Glutamatergic neuron (in vitro differentiated cells): ENCODE results near the gene KCNJ14. TPM values are rescaled to one million over a fixed set of nuclear protein-coding genes. Genes with fewer than 3 reads are reported as not detected.
A peak's percentile ranks its signal among the peaks of the same experiment; 100 is the strongest.

Source experiments
- DNase-seq: peaks from one replicate; pipeline ENCODE4 v3.0.0; 2022
- H3K27ac Mint-ChIP-seq: one replicate; pipeline ENCODE4 v1.8.0; 2020; ENCODE audit warnings: mild to moderate bottlenecking, mixed read lengths, inconsistent platforms; ENCODE audit not compliant: unreplicated experiment
- H3K27me3 Mint-ChIP-seq: one replicate; pipeline ENCODE4 v1.8.0; 2020; ENCODE audit warnings: mild to moderate bottlenecking, moderate library complexity, mixed read lengths, inconsistent platforms; ENCODE audit not compliant: unreplicated experiment
- H3K36me3 Mint-ChIP-seq: one replicate; pipeline ENCODE4 v1.8.0; 2020; ENCODE audit warnings: mild to moderate bottlenecking, mixed read lengths, inconsistent platforms; ENCODE audit not compliant: unreplicated experiment
- H3K4me1 Mint-ChIP-seq: one replicate; pipeline ENCODE4 v1.8.0; 2020; ENCODE audit warnings: mild to moderate bottlenecking, low read depth, mixed read lengths, inconsistent platforms; ENCODE audit not compliant: unreplicated experiment
- H3K4me3 Mint-ChIP-seq: one replicate; pipeline ENCODE4 v1.8.0; 2020; ENCODE audit warnings: mild to moderate bottlenecking, mixed read lengths, inconsistent platforms; ENCODE audit not compliant: unreplicated experiment
- H3K9me3 Mint-ChIP-seq: one replicate; pipeline ENCODE4 v1.8.0; 2020; ENCODE audit warnings: mild to moderate bottlenecking, moderate library complexity, mixed read lengths, inconsistent platforms; ENCODE audit not compliant: unreplicated experiment
- total RNA-seq: library from RNA; stranded (reverse); fragmentation: NEBNext Ultra II Directional; extraction: Animal tissue kit (Norgen Biotek cat#: 25700); gene quantifications from one replicate; pipeline ENCODE4 v1.2.1, GENCODE V29; 2021; ENCODE audit not compliant: unreplicated experiment
- TF ChIP-seq, protein P1 (sequence below): fragments of 200-600 bp; sonication (generic); IDR thresholded peaks from one replicate; pipeline ENCODE4 v1.5.0; 2021; ENCODE audit not compliant: partially characterized antibody, unreplicated experiment

Gene KCNJ14
- total RNA-seq, 1 donor from 2014 or later = 1.0 TPM

DNA sequence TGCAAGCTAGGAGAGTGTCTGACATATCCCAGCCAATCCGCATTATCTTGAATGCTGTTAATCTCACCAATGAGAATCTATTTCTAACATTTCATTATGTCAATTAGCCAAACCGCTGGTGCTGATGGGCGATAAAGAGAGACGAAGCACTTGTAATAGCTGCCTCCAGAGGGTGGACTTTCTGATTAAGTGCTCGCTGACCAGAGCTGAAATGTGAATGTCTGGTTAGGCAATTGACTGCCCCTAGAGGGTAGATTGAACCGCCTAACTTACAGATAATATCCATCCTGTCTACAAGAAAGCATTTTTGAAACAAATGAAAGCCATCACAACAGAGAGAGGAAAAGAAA lies 10.1 kb upstream of the KCNJ14 start:
- DNase-seq = no peak
- H3K9me3 Mint-ChIP-seq = peaks cover 8% of the 10 kb centered on the region
- peaks cover 23% of the 10 kb centered on the region for H3K27me3 Mint-ChIP-seq
- peak overlapping the region; percentile 94 for H3K4me3 Mint-ChIP-seq
- TF ChIP-seq, protein P1, sequence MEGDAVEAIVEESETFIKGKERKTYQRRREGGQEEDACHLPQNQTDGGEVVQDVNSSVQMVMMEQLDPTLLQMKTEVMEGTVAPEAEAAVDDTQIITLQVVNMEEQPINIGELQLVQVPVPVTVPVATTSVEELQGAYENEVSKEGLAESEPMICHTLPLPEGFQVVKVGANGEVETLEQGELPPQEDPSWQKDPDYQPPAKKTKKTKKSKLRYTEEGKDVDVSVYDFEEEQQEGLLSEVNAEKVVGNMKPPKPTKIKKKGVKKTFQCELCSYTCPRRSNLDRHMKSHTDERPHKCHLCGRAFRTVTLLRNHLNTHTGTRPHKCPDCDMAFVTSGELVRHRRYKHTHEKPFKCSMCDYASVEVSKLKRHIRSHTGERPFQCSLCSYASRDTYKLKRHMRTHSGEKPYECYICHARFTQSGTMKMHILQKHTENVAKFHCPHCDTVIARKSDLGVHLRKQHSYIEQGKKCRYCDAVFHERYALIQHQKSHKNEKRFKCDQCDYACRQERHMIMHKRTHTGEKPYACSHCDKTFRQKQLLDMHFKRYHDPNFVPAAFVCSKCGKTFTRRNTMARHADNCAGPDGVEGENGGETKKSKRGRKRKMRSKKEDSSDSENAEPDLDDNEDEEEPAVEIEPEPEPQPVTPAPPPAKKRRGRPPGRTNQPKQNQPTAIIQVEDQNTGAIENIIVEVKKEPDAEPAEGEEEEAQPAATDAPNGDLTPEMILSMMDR = no peak
- H3K27ac Mint-ChIP-seq = peak overlapping the region; percentile 93
- H3K4me1 Mint-ChIP-seq = peaks cover 11% of the 10 kb centered on the region
- no peaks in the 10 kb centered on the region for H3K36me3 Mint-ChIP-seq

DNA sequence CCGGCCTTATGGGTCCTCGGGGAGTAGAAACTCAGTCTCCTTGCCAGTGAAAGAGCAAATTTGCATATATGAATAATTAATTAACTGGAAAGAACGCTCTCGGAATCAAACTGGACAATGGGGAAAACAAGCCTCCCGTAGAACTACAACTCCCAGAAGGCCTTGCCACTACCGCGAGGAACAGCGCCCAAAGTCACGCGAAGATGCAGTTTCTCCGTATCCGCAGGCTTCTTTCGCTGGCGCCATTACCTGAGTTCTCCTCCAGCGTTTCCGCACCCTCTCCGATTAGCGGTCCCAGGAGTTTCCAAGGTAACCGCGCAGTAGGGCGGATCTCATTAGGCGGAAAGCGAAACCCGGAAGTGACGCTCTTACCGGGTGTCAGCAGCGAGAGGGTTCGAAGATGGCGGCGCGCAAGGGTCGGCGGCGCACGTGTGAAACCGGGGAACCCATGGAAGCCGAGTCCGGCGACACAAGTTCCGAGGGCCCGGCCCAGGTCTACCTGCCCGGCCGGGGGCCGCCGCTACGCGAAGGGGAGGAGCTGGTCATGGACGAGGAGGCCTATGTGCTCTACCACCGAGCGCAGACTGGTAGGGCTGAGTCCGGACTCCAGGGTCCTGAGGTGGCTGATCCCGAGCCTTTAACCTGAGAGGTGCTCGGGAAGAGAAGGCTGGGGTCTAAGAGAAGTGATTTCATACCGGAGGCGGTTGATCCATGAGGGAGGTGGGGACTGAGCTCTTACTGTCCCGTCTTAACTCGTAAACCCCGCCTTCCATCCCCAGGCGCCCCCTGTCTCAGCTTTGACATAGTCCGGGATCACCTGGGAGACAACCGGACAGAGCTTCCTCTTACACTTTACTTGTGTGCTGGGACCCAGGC lies 9.5 kb upstream of the KCNJ14 start, which contains the start of gene GRWD1:
Gene GRWD1 (plus strand): TSS at position 378 of the 876 bp plus-strand sequence. CDS start 23 bp downstream, at position 401.
- Mint-ChIP-seq H3K27me3 (peaks cover 23% of the 10 kb centered on the region), H3K4me3 (peak within 1 kb of the TSS; percentile 94), H3K4me1 (peaks cover 11% of the 10 kb centered on the region), H3K9me3 (peaks cover 8% of the 10 kb centered on the region), H3K36me3 (no peaks in the 10 kb centered on the region), H3K27ac (peak within 1 kb of the TSS; percentile 93)
- TF ChIP-seq, protein P1 = no peak
- peak; percentile 86 for DNase-seq

DNA sequence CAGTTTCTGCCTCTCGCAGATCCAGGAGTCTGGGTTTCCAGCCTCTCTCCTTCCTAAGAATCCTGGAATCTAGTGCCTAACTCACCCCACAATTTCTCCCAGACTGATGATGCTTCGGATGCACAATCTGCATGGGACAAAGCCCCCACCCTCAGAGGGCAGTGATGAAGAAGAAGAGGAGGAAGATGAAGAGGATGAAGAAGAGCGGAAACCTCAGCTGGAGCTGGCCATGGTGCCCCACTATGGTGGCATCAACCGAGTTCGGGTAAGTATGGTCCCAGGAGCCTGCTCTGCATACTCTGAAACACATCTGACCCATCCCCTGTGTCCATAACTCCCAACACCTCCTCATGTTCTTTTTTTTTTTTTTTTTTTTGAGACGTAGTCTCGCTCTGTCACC lies 8.8 kb upstream of the KCNJ14 start:
- no peaks in the 10 kb centered on the region for H3K36me3 Mint-ChIP-seq
- H3K4me1 Mint-ChIP-seq = peaks cover 11% of the 10 kb centered on the region
- TF ChIP-seq, protein P1 = no peak
- H3K27me3 Mint-ChIP-seq = peaks cover 23% of the 10 kb centered on the region
- no peak for DNase-seq
- peak overlapping the region; percentile 94 for H3K4me3 Mint-ChIP-seq
- H3K27ac Mint-ChIP-seq = no peak overlapping the region
- peaks cover 8% of the 10 kb centered on the region for H3K9me3 Mint-ChIP-seq

DNA sequence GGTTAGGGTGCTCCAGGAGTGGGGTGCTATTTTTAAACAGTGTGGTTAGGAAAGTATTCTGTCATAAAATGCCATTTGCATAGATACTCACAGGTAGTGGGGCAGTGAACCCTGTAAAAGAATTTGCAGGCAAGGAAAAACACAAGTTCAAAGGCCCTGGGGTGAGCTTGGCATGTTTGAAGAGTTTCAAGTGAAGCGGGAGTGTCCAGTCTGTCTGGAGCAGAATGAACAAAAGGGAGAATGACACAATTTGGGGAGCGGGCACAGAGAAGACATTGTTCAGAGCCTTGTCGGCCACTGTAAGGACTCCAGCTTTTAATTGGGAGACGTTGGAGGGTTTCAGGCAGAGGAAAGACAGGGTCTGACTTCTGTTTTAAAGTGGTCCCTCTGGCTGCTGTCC lies 6.8 kb upstream of the KCNJ14 start:
- peaks cover 16% of the 10 kb centered on the region for H3K27me3 Mint-ChIP-seq
- no peak overlapping the region for H3K27ac Mint-ChIP-seq
- H3K4me1 Mint-ChIP-seq = peaks cover 11% of the 10 kb centered on the region
- H3K9me3 Mint-ChIP-seq = peaks cover 8% of the 10 kb centered on the region
- no peaks in the 10 kb centered on the region for H3K36me3 Mint-ChIP-seq
- DNase-seq = no peak
- no peak overlapping the region for H3K4me3 Mint-ChIP-seq
- TF ChIP-seq, protein P1 = no peak

DNA sequence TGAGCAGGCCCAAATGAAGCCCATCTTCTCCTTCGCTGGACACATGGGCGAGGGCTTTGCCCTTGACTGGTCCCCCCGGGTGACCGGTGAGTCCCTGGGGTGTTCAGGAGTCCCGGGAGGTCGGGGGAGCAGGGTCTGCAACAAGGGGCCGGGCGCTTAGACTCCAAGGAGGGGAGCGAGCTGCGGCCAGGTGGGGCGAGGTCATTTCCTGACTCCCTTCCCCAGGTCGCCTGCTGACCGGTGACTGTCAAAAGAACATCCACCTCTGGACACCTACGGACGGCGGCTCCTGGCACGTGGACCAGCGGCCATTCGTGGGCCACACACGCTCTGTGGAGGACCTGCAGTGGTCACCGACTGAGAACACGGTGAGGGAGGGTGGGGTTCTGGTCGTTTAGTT lies 4.9 kb upstream of the KCNJ14 start:
- Mint-ChIP-seq H3K27me3 (peaks cover 3% of the 10 kb centered on the region), H3K36me3 (no peaks in the 10 kb centered on the region), H3K27ac (no peak overlapping the region), H3K4me3 (no peak overlapping the region), H3K4me1 (no peaks in the 10 kb centered on the region), H3K9me3 (peaks cover under 1% of the 10 kb centered on the region)
- no peak for DNase-seq
- TF ChIP-seq, protein P1 = no peak
